ENCODE data around the gene KLHL14. TPM values are rescaled to one million over a fixed set of nuclear protein-coding genes. Genes with fewer than 3 reads are reported as not detected.

Gene KLHL14
- total and polyA plus RNA-seq, 2 of the 13 experiments (the other 11 are each of a cell fraction or from before 2014, with no cell fraction given), result 16.0 to 41.8 TPM

GRCh38 chr18:32769586-32770053 lies 3.2 kb downstream of the KLHL14 start (continued):
- TF ChIP-seq GMEB2 (CRISPR knock-in tag; IDR thresholded peaks at IDR 0.05; ENCODE audit: low read depth), result no peak
- TF ChIP-seq, protein P1, sequence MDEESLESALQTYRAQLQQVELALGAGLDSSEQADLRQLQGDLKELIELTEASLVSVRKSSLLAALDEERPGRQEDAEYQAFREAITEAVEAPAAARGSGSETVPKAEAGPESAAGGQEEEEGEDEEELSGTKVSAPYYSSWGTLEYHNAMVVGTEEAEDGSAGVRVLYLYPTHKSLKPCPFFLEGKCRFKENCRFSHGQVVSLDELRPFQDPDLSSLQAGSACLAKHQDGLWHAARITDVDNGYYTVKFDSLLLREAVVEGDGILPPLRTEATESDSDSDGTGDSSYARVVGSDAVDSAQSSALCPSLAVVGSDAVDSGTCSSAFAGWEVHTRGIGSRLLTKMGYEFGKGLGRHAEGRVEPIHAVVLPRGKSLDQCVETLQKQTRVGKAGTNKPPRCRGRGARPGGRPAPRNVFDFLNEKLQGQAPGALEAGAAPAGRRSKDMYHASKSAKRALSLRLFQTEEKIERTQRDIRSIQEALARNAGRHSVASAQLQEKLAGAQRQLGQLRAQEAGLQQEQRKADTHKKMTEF (CRISPR knock-in tag; IDR thresholded peaks at IDR 0.05), result 0 out of 2 replicates have a peak, but pooled peaks have one; percentile 18
- TF ChIP-seq XRCC5 (optimal IDR thresholded peaks at IDR 0.05; ENCODE audit: low read length), result no peak
- TF ChIP-seq ZNF589 (CRISPR knock-in tag; conservative IDR thresholded peaks at IDR 0.05), result no peak
- TF ChIP-seq KDM6A (CRISPR knock-in tag; IDR thresholded peaks at IDR 0.05; ENCODE audit: low read depth), result no peak
- peak; percentile 43; the same call in 1 of the 2 replicates for TF ChIP-seq CCDC6 (CRISPR knock-in tag; IDR thresholded peaks at IDR 0.05)
- TF ChIP-seq CAMTA2 (CRISPR knock-in tag; IDR thresholded peaks at IDR 0.05; ENCODE audit: borderline replicate concordance), result no peak
- TF ChIP-seq TFAP4 (IDR thresholded peaks at IDR 0.05; ENCODE audit: borderline replicate concordance, low read depth), result peak; percentile 58; the same call in 1 of the 2 replicates
- no peak for TF ChIP-seq ZNF7 (CRISPR knock-in tag; IDR thresholded peaks at IDR 0.05)
- no peak for TF ChIP-seq FOXA1 (IDR thresholded peaks at IDR 0.05)
- 0 out of 2 replicates have a peak, but pooled peaks have one; percentile 16 for TF ChIP-seq FOXA1 (CRISPR knock-in tag; IDR thresholded peaks at IDR 0.05)
- TF ChIP-seq ZNF737 (CRISPR knock-in tag; IDR thresholded peaks at IDR 0.05; ENCODE audit: borderline replicate concordance), result no peak
- peak; percentile 78 for TF ChIP-seq ZNF292 (CRISPR knock-in tag; IDR thresholded peaks at IDR 0.05; ENCODE audit: borderline replicate concordance, low read depth)
- TF ChIP-seq MYC (CRISPR knock-in tag; IDR thresholded peaks at IDR 0.05; ENCODE audit: borderline replicate concordance), result peak; percentile 66
- no peak for TF ChIP-seq TEF (CRISPR knock-in tag; IDR thresholded peaks at IDR 0.05)
- 0 out of 2 replicates have a peak, but pooled peaks have one; percentile 72 for TF ChIP-seq STAT5B (CRISPR knock-in tag; IDR thresholded peaks at IDR 0.05)
- TF ChIP-seq ZNF24 (IDR thresholded peaks at IDR 0.05), result no peak
- TF ChIP-seq PHF8 (CRISPR knock-in tag; IDR thresholded peaks at IDR 0.05), result peak; percentile 52
- TF ChIP-seq PHF5A (CRISPR knock-in tag; IDR thresholded peaks at IDR 0.05; ENCODE audit: low read depth, unreplicated experiment), result no peak

All from HepG2 (cell line).